NCI-H2029 treated with DMSO at 0.1 percent for 48 hours (cell line): Measurements from ENCODE around the gene PACS2.

ENCODE experiments used
- DNase-seq: peaks from one replicate; lab custom pipeline; 2025; lab: John Stamatoyannopoulos, UW

PACS2 gene

DNA sequence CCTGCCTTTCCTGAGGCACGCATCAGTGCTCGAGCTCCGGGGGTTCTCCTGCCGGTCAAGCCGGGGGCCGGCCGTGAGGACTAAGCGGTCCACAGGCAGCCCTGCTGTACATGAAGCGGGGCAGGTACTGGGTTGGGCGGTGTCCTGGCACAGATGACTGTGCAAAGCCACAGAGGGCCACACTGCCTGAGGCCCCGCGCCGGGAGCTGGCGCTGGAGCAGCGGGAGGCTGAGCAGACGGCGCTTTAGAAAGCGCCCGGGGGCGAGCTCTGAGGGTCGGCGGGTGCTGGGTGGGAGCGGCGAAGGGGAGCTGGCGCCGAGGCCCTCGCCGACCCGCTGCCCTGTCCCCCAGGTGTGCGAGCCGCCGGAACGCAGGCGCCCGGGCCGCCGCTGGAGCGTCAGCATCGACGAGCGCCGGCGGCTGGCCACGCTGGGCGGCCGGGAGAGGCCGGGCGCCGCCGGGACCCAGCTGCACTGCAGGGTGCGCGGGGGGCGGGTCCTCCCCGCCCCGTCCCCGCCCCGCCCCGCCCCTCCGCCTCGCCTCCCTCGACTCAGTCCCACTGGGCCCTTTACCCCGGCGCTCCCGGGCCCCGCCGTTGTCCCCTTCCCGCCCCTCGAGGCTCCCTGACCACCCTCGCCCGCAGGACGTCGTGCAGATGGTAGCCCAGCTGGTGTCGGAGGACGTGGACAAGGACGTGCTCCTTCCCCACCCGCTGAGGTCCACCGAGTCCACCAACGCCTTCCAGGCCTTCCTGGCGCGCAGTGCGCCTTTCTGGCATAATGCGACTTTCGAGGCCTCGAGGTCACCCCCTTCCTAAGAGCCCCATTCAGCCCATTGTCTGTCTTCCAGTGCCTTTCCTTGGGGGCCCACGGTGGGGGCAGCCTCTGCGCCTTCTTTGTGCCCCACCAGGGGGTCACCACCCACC is 96.7 kb downstream of the PACS2 start:
- no peak for DNase-seq

DNA sequence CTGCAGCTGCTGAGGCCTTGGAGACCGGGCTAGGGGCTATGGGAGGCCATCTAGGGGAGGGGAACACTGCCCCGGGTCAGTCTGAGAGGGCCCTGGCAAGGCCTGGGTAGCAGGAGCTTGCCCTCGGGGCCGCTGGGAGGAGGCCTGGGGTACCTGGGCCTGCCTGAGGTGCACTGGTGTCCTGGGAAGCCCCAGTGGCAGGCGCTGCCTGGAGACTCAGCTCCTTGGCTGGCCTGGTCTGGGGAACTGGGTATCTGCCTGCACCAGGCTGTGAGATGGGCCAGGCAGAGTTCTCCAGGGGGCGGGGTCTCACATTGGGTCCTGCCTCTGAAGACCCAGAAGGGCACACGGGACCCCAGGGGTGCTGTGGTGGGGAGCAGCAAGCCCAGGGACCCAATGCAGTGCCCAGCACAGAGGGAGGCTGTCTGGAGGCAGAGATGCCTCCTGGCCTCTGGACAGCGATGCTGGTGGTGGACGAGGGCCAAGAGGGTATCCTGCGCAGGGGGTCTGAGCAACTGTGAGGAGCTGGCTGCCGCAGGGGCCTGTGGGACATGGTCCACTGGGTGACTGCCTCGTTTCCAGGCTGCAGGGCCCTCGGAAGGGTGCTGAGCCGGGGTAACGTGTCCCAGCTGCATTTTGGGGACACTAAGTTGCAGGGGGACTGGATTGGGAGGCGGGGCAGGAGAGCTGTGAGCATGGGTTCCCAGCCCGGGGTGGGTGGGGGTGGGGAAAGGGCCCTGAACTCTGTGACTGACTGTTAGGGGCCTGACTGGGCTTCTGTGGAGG is 97.6 kb downstream of the PACS2 start:
- no peak for DNase-seq

DNA sequence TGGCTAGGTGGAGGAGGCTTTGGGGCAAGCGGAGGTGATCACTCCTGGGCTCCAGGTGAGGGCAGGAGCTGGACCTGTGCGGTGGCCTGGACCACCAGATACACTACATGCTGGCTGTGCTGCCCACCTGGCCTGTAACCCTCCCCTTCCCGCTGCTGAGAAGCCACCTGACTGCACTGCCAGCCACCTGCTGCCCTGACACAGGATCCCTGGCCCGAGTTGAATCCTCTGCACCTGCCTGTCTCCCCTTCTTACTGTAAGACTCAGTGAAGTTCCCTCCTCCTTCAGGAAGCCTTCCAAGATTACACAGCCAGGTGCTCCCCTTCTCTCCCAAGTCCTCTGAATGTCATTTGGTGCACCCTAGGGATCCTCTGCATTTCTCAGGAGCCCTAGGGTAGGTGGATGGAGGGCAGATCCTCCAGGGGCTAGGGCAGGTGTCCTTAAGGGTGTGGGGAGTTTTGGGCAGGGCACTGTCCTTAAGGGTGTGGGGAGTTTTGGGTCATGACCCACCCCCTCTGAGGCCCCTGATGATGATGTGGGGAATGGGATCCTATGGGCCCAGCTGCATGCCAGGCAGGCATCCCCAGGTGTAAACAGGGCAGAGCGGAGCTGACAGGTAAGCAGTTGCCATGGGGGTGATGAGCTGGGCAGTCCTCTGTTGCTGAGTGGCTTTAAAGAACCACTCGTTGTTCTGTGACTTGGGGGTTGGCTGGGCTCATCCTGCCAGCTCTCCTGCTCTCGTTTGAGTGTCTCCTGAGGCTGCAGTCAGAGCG is 98.4 kb downstream of the PACS2 start:
- DNase-seq, result no peak

DNA sequence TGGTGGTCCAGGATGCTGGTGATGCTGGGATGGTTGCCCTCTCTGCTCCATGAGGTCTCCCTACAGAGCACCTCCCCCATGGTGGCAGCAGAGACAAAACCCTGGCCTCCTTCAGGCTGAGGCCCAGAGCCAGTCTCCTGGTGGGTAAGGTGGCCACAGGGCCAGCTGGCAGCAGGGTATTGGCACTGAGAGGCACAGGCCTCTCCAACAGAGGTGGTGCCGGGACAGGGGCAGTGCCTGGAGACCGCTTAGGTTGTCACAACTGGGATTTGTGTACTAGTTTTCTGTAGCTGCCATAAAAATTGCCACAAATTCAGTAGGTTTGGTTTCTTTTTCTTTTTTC is 99.0 kb downstream of the PACS2 start:
- DNase-seq, result no peak

DNA sequence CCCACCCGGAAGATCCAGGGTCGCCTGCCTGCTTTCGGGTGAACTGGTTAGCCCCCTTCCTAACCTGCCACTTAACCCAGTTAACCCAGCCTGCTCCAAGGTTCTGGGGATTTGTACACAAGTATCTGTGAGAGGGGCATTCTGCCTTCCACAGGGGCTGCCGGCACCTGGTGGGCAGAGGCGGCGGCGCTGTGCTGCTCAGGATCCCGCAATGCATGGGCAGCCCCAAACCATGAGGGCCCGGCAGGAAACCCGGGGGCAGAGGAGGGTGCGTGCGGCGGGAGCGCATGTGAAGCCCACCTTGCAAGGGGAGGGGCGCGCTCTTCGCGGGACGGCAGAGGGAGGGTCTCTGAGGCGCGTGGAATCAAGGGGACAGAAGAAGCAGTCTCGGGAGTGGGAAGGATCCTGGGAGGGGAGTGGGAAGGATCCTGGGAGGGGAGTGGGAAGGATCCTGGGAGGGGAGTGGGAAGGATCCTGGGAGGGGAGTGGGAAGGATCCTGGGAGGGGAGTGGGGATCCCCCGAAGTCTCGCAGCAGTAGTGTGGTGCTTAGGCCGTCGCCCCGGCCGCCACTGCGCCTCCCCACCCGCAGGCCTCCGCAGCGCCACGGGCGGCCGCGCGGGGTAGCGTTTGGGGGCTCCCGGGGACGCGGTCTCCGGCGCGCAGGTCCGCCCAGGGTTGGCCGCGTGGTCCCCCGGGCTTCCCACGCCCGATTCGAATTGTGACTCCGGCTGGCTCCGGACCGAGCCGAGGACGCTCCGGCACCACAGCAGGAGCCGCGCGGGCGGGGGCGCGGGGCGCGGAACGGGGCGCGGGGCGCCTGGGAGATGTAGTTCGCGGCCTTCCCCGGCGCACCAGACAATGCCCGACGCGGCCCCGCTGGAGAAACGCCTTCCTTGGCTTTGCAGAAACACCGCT is 100.2 kb downstream of the PACS2 start:
- DNase-seq, result no peak

DNA sequence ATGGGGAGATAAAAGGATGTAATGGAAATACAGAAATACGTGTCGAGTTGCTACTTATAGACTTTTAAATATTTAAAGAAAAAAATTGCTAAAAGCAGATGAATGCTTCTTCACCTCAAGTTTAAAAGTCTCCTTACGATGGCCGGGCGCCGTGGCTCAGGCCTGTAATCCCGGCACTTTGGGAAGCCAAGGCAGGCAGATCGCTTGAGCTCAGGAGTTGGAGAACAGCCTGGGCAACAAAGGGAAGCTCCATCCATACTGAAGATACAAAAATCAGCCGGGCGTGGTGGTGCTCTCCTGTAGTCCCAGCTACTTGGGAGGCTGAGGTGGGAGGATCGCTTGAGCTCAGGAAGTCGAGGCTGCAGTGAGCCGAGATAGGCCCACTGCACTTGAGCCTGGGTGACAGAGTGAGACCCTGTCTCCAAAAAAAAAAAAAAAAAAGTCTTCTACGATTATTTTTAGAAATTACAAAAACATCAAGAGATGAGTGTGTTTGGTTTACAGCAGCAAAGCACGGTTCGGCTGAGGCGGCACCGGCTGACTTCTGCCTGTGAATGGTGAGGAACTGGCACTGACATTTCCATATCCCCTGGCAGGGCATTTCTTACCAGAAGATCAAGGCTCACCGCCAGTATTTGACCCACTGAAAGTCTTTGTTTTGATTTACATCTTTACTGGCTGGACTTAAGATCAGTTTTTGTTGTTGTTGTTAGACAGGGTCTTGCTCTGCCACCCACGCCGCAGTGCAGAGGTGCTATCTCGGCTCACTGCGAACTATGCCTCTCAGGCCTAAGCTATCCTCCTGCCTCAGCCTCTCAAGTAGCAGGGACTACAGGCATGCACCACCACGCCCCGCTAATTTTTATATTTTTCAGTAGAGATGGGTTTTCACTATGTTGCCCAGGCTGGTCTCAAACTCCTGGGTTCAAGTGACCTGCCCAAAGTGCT is 101.2 kb downstream of the PACS2 start:
- DNase-seq, result no peak

DNA sequence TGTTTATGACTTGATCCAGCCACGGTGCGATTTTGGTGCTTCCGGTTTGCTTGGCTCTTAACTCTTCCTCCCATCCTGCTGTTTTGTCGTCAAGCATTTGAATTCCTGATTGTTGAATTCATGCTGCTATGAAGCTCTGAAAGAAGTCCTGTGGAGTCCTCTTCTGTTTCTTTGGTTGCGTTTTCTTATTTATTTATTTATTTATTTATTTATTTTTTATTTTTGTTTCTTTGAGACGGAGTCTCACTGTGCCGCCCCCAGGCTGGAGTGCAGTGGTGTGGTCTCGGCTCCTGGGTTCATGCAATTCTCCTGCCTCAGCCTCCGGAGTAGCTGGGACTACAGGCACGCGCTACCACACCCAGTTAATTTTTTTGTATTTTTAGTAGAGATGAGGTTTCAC is 102.1 kb downstream of the PACS2 start:
- no peak for DNase-seq

DNA sequence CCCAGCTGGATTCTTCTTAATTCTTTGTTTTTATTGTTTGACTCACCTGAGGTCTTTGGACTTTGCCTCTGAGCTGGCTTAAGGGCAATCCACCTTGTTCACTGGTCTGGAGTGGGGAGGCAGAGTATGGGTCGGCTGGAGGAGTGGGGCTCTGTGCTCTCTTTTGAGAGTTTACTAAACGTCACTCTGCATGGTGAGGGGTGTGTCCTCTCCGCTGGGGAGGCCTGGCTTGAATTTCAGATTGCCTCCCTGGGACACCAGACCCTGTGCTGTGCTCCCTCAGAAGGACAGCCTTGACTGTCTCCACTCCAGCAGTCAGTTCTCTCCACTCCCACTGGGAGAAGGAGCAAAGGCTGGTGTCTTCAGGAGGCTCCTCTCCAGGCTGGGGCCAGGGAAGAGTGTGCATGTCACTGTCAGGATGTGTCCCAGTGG is 103.2 kb downstream of the PACS2 start:
- no peak for DNase-seq

DNA sequence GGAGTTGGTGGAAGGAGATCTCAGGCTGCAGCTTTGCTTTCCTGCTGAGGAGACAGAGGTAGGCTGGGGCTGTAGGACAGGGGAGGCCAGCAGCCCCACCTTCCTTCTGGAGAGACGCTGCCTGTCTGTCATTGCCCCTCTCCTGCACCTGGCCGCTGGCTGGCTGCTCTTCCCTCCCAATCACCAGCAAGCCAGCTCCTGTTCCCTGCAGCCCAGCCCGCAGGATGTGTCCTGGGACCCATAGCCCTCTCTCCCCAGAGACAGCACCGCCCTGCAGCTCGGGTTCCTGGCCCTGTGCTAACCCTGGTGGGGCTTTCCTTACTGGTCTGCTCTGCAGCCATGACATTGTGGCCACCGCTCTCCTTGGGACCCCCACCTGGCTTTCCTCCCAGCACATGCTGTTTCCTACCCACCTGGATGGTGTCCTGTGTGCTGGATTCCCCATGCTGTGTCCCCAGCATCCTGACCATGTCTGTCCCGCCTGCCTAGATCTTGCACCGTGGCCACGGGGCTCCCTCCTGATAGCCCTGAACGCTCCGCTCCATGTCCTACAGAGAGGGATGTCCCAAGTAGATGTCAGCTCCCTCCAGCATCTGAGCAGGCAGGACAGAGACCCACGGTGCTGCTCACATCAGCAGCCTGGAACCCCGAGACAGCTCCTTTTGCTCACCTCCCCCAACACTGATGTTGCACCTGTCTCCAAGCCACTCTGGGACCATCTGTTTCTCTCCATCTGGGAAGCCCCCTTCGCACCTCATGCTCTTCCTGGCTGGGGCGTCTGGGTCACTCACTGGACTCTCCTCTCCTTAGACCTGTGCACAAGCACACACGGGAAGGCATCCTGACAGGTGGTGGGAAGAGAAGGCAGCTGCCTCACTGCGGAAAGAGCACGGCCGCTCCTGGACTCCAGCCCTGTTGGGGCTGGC is 104.0 kb downstream of the PACS2 start:
- no peak for DNase-seq

DNA sequence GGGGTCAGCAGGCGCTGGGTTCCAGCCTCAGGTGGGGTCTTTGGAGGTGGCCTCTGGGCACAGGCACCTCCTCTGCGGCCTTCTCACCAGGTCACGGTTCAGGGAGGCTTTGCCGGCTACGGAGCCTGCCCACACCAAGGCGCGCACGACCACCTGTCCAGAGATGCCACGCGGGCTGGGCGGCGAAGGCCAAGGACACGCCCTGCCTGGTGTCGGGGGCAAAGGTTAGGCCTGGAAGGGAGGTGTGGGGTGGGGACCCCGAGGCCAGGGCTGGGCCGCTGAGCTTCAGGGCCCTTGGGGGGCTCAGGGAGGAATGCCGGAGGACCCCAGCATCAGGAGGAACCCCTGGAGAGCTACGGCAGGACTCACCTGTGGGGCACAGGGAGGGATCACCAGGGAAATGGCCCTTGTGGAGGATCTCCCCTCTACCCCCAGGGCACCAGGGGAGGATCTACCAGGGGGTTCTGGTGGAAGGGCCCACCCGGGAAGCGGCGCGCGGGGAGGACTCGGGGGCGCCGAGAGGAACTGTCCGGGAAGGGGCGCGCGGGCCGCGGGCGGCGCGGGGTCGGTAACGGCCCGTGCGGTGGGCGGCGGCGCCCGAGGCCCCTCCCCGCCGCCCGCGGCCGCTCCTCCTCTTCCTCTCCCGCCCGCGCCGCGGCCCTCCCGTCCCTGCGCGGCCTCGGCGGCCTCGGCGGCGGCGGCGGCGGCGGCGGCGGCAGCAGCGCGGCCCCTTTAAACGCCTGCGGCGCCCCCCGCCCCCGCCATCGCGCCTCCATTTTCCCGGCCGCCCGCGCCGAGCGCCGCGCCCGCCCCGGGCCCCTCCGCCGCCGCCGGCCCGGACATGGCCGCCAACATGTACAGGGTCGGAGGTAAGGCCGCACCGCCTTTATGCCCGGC is 104.9 kb downstream of the PACS2 start, which contains the start of gene MTA1:
Gene MTA1 (plus strand): TSS at position 633 of the 897 bp plus-strand sequence. CDS start 209 bp downstream, at position 842.
- DNase-seq, result no peak

DNA sequence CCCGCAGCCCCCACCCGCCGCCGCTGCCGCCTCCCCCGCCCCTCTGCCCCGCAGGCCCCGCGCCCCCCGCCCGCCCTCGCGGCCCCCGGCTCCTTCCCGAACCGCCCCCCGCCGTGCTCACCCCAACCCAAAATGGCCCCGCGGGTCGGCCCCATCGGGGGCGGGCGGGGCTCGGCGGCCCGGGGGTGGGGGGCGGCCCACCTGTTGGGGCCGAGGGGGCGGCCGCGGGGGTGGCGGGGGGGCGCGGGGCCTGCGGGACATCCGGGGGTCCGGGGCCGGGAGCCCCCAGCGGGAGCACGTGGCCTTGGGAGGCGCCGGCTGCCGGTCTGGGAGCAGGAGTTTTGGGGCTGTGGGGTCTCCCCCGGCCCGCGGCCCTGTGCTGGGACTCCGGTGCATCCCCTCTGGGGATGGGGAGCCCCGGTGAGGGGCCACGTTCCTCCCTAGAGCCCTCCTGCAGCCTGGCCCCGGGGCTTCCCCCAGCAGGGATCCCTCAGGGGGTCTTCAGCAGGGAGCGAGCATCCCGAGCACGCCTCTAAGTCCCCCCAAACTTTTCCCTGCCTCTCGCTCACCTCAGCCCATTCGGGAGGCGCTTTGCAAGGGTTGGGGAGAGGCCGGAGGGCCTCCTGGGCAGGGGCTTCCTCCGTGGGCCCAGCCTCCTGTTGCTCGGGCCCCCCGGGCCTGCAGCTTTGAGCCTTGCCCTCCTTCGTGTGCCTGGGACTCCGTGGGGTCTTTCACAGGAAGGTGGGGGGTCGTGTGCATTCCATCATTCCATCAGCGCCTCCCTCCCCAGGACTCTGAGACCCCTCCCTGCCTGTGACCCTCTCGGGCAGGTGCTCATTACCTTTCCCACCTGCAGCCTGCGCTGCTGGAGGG is 105.8 kb downstream of the PACS2 start:
- no peak for DNase-seq

DNA sequence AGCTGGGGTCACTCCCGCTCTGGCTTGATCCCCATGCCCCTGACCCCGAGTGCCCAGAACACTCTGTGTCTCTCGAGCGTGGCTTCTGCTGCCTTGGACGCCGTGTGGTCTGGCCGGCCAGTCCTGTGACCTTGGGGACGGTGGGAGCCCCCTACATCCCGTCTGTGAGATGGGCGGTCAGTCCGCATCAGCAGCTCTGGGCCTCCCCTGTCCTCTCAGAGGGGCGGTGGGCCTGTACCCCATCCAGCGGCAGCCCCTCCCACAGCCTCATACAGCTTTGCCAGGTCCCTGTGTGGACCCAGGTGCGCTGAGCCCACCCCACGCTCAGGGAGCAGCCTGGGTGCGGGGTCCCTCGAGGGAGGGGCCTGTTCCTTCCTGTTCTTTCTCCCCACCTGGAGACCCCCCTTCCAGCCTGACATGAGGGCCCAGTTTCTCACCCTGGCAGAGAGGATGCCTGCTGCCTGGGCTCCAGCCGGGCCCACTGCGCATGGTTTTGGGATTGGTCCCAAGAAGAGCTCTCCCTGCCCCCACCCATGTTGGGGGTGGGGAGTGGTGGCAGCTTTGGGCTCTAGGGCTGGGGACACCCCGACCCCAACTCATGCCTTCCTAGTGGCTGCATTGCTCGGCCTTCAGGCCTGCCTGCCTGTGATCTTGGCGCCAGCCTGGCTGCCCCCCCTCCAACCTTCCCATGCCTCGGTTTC is 106.6 kb downstream of the PACS2 start:
- DNase-seq, result no peak

DNA sequence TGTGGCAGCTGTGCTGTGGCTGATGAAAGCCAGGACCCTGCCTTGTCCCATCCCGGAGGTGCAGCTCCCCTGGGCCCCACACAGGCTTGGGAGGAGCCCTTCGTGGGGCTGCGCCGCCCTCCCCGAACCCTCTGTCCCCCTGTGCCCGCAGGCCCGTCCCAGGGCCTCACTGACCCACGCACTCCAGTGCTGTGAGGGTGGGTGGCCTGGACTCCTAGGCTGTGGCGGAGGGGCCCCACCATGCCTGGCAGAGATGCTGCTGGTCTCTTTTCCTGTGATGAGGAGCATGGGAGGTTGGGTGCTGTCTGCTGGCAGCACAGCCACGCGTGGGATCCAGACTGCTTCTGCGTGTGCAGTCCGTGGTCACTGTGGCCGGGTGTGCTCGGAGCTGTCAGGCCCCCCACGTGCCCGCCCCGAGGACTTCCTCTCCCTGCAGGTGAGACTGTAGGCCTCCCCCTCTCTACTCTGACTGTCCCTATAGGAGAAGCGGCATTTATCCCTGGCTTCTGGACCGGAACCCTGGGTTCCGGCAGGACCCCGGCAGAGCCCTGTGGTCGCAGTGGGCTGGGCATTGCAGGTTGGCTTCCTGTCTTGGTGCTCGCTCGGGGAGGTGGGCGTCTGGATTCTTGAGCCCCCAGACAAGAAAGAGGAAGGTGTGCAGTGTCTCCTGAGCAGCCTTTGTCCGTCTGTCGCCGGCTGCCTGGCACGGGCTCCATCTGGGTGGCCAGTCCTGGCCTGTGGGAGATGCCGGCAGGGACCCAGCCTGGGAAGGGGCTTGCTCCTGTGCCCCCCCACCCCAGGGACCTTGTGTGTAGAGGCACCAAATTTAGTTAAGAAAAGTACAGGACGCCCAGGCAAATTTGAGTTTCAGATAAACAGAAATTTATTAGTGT is 107.4 kb downstream of the PACS2 start:
- no peak for DNase-seq

DNA sequence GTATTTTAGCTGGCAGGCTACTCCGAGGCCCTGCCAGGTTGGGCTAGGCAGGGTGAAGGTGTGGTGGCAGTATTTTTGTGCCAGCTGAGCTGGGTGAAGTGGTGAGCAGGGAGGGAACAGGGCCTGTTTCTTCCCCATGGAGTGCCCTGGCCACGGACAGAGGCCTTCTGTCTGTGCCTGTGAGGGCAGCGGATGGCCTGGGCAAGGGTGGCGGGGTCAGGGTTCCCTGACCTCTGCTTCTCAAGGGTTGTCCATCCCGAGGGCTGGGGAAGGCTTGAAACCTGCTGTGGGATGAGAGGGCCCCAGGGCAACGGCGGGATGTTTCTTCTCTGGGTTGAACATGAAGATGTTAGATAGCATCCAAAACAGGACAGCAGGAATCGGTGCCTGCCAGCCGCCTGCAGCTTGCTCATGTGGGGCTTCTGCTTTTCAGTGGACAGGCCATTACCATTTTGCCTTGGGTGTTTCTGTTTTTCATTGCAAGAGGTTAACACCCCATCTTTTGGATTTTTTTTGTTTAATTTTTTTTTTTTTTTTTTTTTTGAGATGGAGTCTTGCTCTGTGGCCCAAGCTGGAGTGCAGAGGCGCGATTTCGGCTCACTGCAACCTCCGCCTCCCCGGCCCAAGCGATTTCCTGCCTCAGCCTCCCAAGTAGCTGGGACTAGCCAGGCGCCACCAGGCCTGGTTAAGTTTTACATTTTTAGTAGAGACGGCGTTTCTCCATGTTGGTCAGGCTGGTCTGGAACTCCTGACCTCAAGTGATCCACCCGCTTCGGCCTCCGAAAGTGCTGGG is 108.3 kb downstream of the PACS2 start:
- DNase-seq, result no peak
